Measurements from ENCODE around the gene PLEK2. TPM values are rescaled to one million over a fixed set of nuclear protein-coding genes. Genes with fewer than 3 reads are reported as not detected.
"Not testable (repeated sequence)": the region's sequence is repeated elsewhere in the genome, so short reads cannot be mapped to it uniquely, and the experiment has no call there.

PLEK2 gene
- total RNA-seq, 1 experiment from 2014 or later, result 9.1 TPM

- in situ Hi-C loops (cut with HindIII; ENCODE audit: low pct_unique_long_range_greater_than_20kb, low sequenced_read_pairs), result no loop called here
- CTCF ChIA-PET, result no interaction called here
- BruUV-seq (replicated peaks), result no TSS peak
- intact Hi-C loops (cut with micrococcal nuclease; ENCODE audit: unreplicated experiment), result no loop called here
- H3K27ac ChIP-seq (ENCODE audit: low read length), result no peak overlapping the region
- no peaks in the 10 kb centered on the region for H3K36me3 ChIP-seq (ENCODE audit: control insufficient read depth, insufficient read depth, low read length)
- no peaks in the 10 kb centered on the region for H3K4me1 ChIP-seq (ENCODE audit: control insufficient read depth, insufficient read depth, low read length)
- ATAC-seq (no peak), DNase-seq (ENCODE audit: low read depth, low spot score) (no peak)
- 0 out of 2 replicates have a peak, but pooled peaks cover 2% of the 10 kb centered on the region for H3K27me3 ChIP-seq (ENCODE audit: control insufficient read depth, insufficient read depth, low read length)
- H3K4me3 ChIP-seq (ENCODE audit: low read depth in 2 of 2, low read length in 2 of 2), result no peak overlapping the region
- POLR2A ChIA-PET, result no interaction called here
- TF ChIP-seq, protein P1, sequence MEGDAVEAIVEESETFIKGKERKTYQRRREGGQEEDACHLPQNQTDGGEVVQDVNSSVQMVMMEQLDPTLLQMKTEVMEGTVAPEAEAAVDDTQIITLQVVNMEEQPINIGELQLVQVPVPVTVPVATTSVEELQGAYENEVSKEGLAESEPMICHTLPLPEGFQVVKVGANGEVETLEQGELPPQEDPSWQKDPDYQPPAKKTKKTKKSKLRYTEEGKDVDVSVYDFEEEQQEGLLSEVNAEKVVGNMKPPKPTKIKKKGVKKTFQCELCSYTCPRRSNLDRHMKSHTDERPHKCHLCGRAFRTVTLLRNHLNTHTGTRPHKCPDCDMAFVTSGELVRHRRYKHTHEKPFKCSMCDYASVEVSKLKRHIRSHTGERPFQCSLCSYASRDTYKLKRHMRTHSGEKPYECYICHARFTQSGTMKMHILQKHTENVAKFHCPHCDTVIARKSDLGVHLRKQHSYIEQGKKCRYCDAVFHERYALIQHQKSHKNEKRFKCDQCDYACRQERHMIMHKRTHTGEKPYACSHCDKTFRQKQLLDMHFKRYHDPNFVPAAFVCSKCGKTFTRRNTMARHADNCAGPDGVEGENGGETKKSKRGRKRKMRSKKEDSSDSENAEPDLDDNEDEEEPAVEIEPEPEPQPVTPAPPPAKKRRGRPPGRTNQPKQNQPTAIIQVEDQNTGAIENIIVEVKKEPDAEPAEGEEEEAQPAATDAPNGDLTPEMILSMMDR (IDR thresholded peaks at IDR 0.05), result no peak
- no peak for TF ChIP-seq TCF7L2 (IDR thresholded peaks at IDR 0.05; ENCODE audit: low read depth, low read length)
- TF ChIP-seq, protein P2, sequence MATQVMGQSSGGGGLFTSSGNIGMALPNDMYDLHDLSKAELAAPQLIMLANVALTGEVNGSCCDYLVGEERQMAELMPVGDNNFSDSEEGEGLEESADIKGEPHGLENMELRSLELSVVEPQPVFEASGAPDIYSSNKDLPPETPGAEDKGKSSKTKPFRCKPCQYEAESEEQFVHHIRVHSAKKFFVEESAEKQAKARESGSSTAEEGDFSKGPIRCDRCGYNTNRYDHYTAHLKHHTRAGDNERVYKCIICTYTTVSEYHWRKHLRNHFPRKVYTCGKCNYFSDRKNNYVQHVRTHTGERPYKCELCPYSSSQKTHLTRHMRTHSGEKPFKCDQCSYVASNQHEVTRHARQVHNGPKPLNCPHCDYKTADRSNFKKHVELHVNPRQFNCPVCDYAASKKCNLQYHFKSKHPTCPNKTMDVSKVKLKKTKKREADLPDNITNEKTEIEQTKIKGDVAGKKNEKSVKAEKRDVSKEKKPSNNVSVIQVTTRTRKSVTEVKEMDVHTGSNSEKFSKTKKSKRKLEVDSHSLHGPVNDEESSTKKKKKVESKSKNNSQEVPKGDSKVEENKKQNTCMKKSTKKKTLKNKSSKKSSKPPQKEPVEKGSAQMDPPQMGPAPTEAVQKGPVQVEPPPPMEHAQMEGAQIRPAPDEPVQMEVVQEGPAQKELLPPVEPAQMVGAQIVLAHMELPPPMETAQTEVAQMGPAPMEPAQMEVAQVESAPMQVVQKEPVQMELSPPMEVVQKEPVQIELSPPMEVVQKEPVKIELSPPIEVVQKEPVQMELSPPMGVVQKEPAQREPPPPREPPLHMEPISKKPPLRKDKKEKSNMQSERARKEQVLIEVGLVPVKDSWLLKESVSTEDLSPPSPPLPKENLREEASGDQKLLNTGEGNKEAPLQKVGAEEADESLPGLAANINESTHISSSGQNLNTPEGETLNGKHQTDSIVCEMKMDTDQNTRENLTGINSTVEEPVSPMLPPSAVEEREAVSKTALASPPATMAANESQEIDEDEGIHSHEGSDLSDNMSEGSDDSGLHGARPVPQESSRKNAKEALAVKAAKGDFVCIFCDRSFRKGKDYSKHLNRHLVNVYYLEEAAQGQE (IDR thresholded peaks at IDR 0.05; ENCODE audit: insufficient read depth in 1 of 2, low read depth in 2 of 2, low read length in 1 of 2), result no peak
- TF ChIP-seq POLR2AphosphoS5 (IDR thresholded peaks at IDR 0.05; ENCODE audit: low read depth, low read length), result no peak
- TF ChIP-seq SIN3A (IDR thresholded peaks at IDR 0.05; ENCODE audit: borderline replicate concordance, insufficient read depth, low read depth, low read length), result no peak
- H3K9me3 ChIP-seq (ENCODE audit: control insufficient read depth, insufficient read depth, low read depth, low read length), result no peaks in the 10 kb centered on the region
Measured at GRCh38 chr14:67456732-67457131, 44.8 kb upstream of the PLEK2 start.

GRCh38 chr14:67453575-67454300 is 41.8 kb upstream of the PLEK2 start:
- H3K27ac ChIP-seq (ENCODE audit: low read length), result no peak overlapping the region
- BruUV-seq (replicated peaks), result no TSS peak
- no peaks in the 10 kb centered on the region for H3K27me3 ChIP-seq (ENCODE audit: control insufficient read depth, insufficient read depth, low read length)
- ChIA-PET CTCF (interaction anchor here (0.5 kb wide), 1 partner anchor 208 kb away, joined by 8 read pairs; no protein-coding TSS in a partner anchor), POLR2A (no interaction called here)
- intact Hi-C loops (cut with micrococcal nuclease; ENCODE audit: unreplicated experiment), result no loop called here
- H3K4me3 ChIP-seq (ENCODE audit: low read depth in 2 of 2, low read length in 2 of 2), result no peak overlapping the region
- no peaks in the 10 kb centered on the region for H3K4me1 ChIP-seq (ENCODE audit: control insufficient read depth, insufficient read depth, low read length)
- H3K36me3 ChIP-seq (ENCODE audit: control insufficient read depth, insufficient read depth, low read length), result no peaks in the 10 kb centered on the region
- no peak for ATAC-seq
- TF ChIP-seq SIN3A (IDR thresholded peaks at IDR 0.05; ENCODE audit: borderline replicate concordance, insufficient read depth, low read depth, low read length) (no peak), TCF7L2 (IDR thresholded peaks at IDR 0.05; ENCODE audit: low read depth, low read length) (no peak)
- TF ChIP-seq, protein P1 (IDR thresholded peaks at IDR 0.05), result no peak
- TF ChIP-seq, protein P2 (IDR thresholded peaks at IDR 0.05; ENCODE audit: insufficient read depth in 1 of 2, low read depth in 2 of 2, low read length in 1 of 2), result no peak
- no peak for DNase-seq (ENCODE audit: low read depth, low spot score)
- H3K9me3 ChIP-seq (ENCODE audit: control insufficient read depth, insufficient read depth, low read depth, low read length), result no peaks in the 10 kb centered on the region
- in situ Hi-C loops (cut with HindIII; ENCODE audit: low pct_unique_long_range_greater_than_20kb, low sequenced_read_pairs), result no loop called here

- H3K9me3 ChIP-seq (ENCODE audit: control insufficient read depth, insufficient read depth, low read depth, low read length); DNase-seq (ENCODE audit: low read depth, low spot score); POLR2A ChIA-PET; CTCF ChIA-PET; in situ Hi-C loops (cut with HindIII; ENCODE audit: low pct_unique_long_range_greater_than_20kb, low sequenced_read_pairs); H3K4me1 ChIP-seq (ENCODE audit: control insufficient read depth, insufficient read depth, low read length); intact Hi-C loops (cut with micrococcal nuclease; ENCODE audit: unreplicated experiment); H3K27me3 ChIP-seq (ENCODE audit: control insufficient read depth, insufficient read depth, low read length); H3K36me3 ChIP-seq (ENCODE audit: control insufficient read depth, insufficient read depth, low read length); BruUV-seq (replicated peaks); ATAC-seq; H3K27ac ChIP-seq (ENCODE audit: low read length); H3K4me3 ChIP-seq (ENCODE audit: low read depth in 2 of 2, low read length in 2 of 2): not testable (repeated sequence)
Measured at GRCh38 chr14:67451667-67452066, 39.7 kb upstream of the PLEK2 start.

Data from Panc1 (cell line).